LNCAP (cell line): ENCODE measurements around the gene TRIAP1.

ENCODE experiments used
- TF ChIP-seq, protein P1 (sequence below): fragments of 450-650 bp; IDR thresholded peaks from 2 replicates; pipeline ENCODE4 v1.5.1; 2017; ENCODE audit warnings: mild to moderate bottlenecking

TRIAP1 gene

DNA sequence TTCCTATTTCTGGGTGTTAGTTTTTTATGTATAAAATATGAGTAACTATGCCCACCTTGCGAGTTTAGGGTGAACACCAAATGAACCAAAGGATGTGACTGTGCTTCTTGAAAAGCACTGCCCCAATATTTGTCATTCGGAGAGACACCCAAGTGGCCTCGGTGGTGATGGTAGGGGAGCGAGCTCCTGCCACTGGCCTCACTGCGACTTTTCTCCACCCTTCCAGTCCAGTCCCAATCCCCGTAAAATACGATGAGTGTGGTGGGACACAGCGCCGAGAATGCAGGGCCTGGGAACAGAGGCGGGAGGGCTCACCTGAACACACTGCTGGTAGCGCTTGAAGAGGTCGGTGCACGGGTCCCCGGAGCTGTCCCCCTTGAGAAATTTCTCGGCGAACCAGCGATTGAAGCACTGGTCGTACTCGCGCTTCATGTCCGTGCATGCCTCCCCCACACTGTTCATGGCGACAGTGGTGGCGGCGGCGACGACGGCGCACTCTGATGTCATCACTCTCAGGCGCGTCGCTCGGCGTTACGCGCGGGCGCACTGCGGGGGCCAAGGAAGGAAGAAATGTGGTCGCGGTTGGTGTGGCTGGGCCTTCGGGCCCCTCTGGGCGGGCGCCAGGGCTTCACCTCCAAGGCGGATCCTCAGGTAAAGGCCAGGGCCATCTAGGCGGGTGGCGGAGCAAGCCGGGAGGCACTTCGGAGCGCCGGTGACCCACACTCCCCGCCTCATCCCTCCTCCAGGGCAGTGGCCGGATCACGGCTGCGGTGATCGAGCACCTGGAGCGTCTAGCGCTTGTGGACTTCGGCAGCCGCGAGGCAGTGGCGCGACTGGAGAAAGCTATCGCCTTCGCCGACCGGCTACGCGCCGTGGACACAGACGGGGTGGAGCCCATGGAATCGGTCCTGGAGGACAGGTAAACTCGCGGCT is at the start of gene TRIAP1, which contains the start of gene GATC:
TSS of gene TRIAP1 (minus strand) at position 474 of the 933 bp plus-strand sequence. CDS start at position 462, 12 bp downstream.
TSS of gene GATC (plus strand) at position 534 of the 933 bp plus-strand sequence. CDS start at position 571, 37 bp downstream.
- TF ChIP-seq, protein P1, sequence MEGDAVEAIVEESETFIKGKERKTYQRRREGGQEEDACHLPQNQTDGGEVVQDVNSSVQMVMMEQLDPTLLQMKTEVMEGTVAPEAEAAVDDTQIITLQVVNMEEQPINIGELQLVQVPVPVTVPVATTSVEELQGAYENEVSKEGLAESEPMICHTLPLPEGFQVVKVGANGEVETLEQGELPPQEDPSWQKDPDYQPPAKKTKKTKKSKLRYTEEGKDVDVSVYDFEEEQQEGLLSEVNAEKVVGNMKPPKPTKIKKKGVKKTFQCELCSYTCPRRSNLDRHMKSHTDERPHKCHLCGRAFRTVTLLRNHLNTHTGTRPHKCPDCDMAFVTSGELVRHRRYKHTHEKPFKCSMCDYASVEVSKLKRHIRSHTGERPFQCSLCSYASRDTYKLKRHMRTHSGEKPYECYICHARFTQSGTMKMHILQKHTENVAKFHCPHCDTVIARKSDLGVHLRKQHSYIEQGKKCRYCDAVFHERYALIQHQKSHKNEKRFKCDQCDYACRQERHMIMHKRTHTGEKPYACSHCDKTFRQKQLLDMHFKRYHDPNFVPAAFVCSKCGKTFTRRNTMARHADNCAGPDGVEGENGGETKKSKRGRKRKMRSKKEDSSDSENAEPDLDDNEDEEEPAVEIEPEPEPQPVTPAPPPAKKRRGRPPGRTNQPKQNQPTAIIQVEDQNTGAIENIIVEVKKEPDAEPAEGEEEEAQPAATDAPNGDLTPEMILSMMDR: no peak

DNA sequence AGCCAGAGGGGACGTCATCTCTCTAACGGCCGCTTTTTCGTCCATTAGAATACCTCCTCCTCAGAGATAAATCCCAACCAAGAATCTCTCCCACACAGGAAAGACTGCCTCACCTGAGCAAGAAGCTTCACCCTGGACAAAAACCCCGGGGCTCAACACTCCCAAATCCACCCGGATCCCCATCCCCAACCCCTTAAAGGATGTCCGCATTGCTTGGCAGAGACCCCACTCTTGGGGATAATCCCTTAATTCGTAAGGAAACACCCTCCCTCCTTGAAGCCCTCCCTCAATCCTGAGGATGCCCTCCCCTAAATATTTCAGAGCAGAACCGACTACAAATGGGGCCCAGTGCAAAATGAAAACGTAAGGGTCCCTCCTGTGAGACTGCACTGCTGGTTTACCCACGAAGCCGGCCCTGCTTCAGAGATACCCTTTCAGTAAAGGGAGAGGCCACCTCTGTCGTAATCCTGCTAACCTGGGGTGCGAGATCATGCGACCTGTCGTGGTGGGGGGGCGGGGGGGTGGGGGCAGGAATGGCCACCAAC is 49.1 kb upstream of the TRIAP1 start:
- TF ChIP-seq, protein P1: no peak

DNA sequence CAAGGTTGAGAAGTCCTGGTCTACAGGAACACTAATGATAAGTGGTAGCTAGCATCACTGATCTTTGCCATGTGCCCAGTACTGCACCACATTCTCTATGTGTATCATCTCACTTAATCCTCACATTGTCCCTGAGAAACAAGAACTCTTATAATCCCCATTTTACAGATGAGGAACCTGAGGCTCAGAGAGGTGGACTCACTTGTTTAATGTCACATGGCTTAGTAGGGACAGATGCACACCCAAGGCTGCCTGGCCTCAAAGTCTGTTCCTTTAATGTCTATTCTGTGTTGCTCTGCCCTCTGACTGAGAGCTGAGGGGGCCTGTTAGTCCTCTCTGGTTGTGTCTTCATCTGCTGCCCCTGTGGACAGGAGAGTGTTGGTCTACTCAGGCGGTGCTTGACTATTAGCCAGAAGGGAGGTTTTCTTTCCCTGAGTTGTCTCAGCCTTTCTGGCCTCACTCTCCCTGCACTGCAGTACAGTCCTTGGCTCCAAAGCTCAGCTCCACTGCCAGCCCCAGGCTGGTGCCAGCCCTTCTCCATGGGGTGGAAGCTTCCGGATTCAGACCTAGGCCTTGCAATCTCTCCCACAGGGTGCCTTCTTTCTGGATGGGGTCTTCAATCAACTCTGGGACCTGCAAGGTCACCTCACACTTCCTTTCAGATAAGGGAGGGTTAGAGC is 44.8 kb upstream of the TRIAP1 start:
- TF ChIP-seq, protein P1: no peak

DNA sequence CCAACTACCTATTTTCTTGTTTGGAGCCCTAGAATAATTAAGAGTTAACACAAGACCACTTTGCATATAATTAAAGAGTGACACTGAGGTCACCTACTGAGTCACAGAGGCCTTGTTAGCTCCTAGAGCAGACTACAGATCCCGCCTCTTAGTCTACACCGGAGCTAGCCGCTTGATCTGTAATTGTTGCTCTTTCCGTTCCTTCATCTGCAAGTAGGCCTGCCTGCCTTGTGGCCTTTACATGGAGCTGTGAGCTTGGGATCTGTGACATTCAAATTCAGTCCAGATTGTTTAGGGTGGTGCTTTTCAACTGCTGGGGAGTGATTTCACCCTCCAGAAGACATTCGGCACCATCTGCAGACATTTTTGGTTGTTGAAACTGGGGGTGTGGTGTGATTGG is 44.1 kb upstream of the TRIAP1 start:
- TF ChIP-seq, protein P1: no peak

DNA sequence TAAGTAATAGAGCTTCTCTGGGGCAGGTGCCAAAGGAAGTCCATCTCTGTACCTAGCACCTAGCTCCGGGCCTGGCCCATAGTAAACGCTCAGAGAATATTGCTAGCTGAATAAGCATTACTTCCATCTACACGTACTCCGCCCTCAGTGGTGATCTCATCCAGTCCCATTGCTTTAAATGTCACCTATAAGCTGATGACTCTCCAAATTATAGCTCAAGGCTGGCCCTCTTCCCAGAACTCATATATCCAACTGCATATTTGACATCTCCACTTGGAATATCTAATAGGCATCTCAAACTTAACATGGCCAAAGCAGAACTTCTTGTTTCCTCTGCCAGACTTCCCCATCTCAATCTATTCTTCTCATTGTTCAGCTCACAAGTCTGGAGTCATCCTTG is 42.8 kb upstream of the TRIAP1 start:
- TF ChIP-seq, protein P1: no peak

DNA sequence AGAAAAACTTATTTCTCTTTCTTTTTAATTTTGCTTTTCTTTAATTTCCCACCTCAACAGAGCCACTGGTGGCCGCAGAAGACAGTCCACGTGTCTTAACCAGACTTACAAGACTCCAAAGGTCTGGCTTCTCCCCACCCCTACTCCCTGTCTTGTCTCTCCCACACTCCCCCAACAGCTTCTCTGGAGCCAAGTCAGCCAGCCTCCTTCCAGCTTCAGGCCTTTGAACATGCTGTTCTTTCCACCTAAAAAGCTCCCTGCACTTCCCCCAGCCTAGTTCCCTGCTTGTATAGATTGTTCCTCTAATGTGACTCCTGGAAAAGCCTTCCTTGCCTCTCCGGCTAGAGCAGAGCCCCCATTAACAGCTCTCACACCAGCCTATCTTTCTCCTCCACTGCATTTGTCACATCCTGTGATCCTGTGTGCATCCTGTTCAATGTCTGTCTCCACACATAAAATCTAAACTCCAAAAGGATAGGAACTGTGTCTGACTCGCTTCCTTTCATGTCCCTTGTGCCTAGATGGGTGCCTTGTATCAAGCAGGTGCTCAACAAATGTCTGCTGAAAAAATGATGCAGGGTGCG is 42.0 kb upstream of the TRIAP1 start:
- TF ChIP-seq, protein P1: no peak
